ENCODE data around the gene NPIPA1.
"Not testable (repeated sequence)": the region's sequence is repeated elsewhere in the genome, so short reads cannot be mapped to it uniquely, and the experiment has no call there.

NPIPA1 gene

DNA sequence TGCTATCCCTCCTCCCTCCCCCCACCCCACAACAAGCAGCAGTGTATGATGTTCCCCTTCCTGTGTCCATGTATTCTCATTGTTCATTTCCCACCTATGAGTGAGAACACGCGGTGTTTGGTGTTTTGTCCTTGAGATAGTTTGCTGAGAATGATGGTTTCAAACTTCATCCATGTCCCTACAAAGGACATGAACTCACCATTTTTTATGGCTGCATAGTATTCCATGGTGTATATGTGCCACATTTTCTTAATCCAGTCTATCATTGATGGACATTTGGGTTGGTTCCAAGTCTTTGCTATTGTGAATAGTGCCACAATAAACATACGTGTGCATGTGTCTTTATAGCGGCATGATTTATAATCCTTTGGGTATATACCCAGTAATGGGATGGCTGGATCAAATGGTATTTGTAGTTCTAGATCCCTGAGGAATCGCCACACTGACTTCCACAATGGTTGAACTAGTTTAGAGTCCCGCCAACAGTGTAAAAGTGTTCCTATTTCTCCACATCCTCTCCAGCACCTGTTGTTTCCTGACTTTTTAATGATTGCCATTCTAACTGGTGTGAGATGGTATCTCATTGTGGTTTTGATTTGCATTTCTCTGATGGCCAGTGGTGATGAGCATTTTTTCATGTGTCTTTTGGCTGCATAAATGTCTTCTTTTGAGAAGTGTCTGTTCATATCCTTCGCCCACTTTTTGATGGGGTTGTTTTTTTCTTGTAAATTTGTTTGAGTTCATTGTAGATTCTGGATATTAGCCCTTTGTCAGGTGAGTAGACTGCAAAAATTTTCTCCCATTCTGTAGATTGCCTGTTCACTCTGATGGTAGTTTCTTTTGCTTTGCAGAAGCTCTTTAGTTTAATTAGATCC lies 56.3 kb downstream of the NPIPA1 start:
- not testable (repeated sequence) for H3K27ac ChIP-seq

DNA sequence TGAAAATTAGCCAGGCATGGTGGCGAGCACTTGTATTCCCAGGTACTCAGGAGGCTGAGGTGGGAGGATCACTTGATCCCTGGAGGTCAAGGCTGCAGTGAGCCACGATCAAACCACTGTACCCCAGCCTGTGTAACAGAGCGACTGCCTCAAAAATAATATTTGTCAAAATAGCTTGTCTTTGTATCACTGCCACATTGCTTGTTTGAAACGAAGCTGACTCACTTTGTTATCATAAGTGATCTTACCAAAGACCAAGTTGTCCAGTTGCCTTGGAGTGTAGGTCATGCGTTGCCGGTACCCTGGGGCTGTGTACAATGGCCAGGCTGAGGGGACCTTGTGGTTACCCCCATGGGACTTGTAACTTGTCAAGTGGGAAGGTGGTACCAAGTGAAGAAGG lies 59.5 kb downstream of the NPIPA1 start:
- not testable (repeated sequence) for H3K27ac ChIP-seq

GRCh38 chr16:14998300-14998699 lies 61.1 kb downstream of the NPIPA1 start:
- H3K27ac ChIP-seq, result not testable (repeated sequence)

DNA sequence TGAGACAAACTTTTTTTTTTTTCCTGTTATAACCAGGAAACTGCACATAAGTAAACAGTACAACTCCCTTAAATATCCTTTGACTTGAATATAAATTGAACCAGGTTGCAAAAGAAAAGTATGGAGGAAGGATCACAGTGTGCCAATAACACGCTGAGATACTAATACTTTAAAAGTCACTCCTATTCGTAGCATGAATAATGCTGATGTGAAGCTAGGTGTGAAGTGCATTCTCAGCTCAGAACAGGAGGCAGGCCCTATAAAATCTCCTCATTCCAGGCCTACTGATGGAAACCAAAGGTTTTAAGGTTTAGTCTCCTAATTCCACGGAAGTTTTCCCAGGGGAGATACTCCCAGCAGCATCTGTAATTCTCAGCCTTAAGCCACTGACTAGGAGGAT lies 62.6 kb downstream of the NPIPA1 start:
- H3K27ac ChIP-seq, result not testable (repeated sequence)
